ENCODE results near the gene ACSF2.
"Not testable (repeated sequence)": the region's sequence is repeated elsewhere in the genome, so short reads cannot be mapped to it uniquely, and the experiment has no call there.

- TF ChIP-seq POLR2A, CTCF (IDR thresholded peaks at IDR 0.05): not testable (repeated sequence)
Measured at GRCh38 chr17:50398672-50399071, 27.3 kb upstream of the ACSF2 start.
